ENCODE results near the gene BRSK2.

The BRSK2 gene

DNA sequence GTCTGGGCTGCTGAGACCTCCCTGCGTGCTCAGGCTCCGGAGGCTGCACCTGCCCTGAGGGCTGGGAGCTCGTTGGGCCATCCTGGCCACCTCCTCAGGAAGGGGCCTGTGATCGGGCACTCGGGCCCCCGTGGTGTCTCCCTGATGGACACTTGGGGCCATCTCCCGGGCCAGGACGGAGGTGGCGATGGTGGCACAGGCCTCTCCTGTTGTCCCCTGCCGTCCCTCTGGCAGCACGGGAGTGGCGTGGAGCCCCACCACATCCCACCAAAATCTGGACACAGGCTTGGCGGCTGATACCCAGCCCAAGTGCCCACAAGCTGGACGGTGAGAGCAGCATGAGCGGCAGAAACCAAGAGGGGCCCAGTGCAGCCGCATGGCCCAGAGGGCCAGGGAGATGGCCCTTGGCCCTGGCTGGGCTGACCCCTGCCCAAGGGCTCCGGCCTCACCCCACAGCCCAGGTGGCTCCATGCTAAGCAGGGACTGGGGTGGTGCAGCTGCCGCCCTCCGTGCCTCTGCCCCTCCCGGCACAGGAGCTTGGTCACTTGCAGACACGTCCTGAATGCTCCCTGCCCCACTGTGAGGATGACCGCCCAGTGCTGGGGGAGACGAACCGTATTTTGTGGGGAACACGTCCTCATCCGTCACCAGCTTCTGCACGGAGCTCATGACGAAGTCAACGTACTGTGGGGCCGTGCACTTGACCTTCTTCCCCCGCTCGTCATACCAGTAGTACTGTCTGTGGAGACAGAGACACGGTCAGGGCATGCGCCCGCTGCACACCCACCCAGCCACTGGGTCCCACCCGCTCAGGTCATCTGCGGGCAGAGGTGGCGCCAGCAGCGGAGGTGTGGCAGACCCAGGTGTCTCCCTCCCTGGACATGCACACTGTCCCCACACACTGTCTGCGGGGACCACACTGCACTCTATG is 81.2 kb downstream of the BRSK2 start:
- DNase-seq = no peak

- DNase-seq = no peak
These were observed 82.0 kb downstream of the BRSK2 start for GRCh38 chr11:1471736-1472135.

DNA sequence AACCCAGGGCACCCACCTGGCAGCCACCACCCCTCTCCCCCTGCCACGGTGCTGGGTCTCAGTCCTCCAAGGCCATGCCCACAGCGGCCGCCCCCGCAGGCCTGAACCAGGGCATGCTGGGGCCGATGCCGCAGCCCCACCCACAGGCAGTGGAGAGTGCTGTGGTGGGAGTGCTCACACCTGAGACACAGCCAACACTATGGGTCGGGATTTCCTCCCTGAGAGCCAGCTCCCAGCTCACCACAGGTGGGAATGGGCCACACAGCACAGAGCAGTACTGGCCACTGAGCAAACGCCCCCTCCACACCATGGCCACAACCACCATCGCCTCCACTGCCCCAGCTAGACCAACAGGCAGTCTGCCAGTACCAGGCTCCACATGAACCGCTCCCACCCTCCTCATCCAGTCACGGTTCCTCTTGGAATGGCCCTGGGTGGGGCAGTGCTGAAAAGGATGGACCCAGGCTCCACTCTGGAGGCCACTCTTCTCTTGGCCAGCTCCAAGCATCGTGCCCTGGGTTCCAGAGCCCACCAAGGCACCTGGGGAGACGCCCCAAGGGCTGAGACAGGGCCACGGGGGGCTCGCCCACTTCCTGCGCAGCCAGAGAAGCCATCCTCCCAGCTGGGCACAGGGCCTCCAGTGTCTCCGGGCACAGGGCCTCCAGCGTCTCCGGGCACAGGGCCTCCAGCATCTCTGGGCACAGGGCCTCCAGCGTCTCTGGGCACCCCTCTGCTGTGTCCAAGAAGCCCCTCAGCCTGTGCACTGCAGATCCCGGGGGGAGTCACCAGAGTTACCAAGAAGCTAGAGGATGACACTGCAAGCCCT is 82.7 kb downstream of the BRSK2 start:
- DNase-seq = no peak

- DNase-seq = no peak
These were observed 83.4 kb downstream of the BRSK2 start for GRCh38 chr11:1473011-1473628.

DNA sequence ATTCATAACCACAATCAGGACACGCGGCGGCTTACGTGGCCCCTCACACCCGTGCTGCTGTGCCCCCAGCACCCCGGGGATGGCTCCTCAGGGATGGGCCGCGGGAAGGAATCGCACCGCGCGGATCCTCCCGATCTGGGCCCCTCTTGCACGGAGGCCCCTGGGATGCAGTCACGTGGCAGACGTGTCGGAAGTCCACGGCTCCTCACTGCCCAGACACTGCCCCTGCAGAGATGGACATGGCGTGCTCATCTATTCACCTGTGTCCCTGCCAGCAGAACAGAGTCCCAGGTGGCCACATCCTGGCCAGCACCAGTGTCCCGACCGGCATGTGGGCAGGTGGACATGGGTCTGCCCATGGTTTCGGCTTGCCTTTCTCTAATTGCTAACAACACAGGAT is 84.1 kb downstream of the BRSK2 start:
- DNase-seq = no peak

DNA sequence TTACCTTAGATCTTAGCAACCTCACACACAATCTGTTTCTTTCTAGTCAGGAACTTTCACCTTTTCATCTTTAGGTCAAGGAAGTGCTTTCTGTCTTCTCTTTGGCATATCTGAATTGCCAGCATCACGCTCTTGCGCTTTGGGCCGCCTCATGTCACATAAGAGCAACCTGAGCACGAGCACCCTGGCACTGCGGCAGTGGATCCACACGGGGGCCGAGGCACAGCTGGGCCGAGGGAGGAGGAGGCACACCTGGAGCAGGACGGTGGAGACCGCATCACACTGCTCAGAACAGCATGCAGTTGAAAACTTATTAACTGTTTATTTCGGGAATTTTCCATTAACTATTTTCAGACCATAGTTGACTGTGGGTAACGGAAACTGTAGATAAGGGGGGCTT is 86.1 kb downstream of the BRSK2 start:
- DNase-seq = no peak

GRCh38 chr11:1476940-1477736 is 87.4 kb downstream of the BRSK2 start:
- no peak for DNase-seq

GRCh38 chr11:1478011-1478410 is 88.3 kb downstream of the BRSK2 start:
- no peak for DNase-seq

DNA sequence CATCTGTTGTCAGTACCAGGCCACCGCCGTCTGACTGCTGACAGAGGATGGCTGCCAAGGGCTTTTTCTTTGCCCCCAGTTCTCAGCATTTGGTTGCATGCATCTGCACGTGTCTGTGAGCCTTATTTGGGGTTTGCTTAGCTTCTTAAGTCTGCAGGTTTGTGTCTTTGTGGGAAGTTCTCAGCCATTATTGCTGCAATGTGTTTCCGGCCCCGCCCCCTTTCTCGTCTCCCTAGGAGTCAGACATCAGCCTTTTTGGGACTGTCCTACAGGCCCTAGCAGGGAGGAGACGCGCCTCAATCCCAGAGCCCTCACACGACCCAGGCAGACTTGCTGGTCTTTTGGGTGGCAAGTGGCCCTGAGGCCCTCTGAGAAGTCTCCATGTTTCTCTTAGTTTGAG is 88.8 kb downstream of the BRSK2 start:
- DNase-seq = no peak

DNA sequence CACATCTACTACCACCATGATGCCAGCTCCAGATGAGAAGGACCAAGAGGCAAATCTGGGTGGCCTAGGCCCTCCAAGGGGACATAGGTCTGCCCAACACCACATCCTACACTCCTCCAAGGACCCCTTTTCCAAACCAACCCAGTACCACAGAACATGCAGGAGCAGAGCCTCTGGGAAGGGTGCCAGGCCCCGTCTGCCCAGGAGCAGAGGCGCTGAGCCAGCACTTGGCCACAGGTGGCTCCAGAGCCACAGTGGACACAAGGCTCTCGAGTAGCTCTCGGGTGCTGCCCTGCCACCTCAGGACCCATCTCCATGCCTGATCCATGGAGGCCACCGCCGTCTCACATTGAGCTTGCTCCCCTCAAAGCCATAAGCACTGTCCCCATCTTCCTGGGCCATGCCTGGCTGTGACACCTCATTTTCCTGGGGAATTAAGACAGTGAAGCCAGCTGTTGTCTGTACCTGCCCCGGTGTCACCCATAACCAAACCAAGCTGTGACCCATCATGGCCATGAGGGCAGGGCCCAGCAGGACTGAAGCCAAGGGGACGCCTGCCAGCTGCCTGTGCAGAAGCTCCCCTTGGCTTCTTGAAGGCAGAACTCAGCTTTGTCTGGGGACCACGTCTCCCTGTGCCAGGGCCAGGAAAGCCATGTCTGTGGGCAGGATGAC is 89.4 kb downstream of the BRSK2 start:
- DNase-seq = no peak

- DNase-seq = no peak
These were observed 90.0 kb downstream of the BRSK2 start for GRCh38 chr11:1479678-1480118.

DNA sequence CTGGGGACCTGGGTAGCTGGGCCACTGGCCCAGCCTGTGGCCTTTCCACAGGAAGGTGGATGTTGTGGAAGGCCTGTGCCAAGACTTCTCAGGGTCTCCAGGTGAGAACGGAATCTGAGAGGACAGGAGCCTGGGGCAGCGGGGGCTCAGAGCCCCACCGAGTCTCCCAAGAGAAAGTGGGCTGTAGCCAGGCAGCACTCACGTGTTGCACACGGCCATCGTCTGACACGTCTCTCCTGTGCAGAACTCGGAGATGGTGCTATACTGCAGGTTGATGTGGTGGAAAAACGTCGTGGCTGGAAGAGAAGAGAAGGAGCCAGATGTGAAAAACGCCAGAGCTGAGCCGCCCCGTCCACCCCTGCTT is 90.4 kb downstream of the BRSK2 start:
- no peak for DNase-seq

DNA sequence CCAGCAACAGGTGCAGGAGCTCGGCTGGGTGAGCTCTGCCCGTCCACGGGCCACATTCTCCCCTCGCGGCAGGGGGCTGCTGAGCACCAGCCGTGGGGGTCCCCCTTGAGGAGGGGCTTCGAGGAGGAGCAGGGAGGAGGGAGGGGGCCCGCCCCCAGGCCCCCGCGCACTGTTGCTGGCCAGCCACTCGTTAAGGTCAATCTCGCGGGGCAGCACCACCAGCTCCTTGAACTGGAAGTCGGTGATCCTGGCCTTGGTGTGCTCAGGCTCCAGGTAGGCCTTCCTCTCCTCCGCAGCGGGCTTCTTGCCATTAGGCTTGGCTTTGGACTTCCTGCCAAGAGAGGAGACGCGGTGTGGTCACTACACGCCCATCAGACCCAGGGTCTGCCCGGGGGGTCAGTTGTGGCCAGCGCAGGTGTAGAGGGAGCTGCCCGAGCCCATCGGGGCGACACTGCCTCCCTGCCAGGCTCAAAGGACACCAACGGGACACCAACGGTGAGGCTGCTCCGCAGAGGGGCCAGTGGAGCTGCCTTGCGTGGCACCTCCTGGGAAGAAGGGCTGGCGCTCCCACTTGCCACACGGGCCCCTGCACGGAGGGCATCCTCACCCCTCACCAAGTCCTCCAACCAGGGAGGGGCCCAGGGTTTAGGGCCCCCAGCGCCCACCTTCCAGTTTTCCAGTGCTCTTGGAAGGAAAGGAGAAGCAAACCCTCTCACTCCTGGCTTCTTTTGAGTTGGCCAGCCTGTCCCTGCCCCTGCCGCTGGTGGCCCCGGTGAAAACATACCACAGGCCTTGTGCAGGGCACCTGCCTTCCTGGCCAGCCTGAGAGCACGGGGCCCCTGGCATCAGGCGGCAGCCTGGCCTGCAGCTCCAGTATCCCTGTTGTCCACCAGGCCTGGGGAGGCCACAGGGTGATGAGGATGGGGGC is 91.1 kb downstream of the BRSK2 start:
- DNase-seq = no peak

- DNase-seq = no peak
These were observed 91.7 kb downstream of the BRSK2 start for GRCh38 chr11:1481483-1481825.

DNA sequence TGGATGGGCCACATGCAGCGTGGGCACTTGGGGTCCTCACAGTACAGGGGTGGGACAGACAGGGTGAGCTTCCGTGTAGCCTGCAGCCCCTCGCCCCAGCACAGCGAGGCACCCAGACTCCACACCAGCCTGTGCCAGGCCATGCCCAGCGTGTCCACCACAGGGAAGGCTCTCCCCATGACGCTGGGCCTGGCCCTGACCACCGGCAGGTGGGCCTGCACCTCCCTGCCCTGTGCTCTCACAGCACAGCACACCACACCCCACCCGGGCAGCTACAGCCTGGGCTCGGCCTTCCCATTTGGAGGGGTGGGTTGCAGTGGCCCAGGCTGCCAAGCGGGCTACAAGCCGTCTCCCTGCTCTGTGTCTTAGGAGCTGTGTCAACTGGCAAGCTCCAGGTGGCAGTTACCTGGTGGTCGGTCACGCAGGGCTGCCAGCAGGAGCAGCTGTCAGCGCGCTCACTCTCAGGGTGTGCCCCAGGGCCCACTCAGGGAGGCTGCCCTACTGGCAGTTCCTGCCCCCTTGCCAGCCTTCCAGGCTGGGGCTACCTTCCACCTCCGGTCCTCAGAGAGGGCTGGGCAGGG is 92.2 kb downstream of the BRSK2 start:
- DNase-seq = no peak

- no peak for DNase-seq
These were observed 93.1 kb downstream of the BRSK2 start for GRCh38 chr11:1482581-1483444.

DNA sequence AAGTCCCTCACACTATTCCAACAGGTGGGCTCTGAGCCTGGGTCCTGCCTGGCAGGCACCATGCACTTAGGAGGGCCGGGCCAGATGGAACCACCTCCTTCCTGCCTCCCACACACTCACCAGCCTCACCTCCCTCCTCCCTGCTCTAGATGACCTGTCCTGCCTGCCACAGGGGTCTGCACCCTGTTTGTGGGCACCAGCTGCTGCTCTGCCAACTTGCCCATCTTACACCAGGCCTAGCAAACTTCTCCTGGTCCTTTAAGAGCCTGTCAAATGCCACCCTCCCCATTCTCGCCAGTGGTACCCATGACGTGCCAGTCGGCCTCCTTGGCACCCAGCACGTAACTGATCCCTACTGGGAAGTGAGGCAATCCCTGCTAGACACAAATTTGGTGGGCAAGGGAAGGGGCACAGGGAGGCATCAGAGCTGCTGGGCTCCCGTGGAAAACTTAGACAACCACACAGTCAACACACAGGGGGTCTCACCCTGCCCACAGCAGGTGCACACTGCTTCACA is 93.8 kb downstream of the BRSK2 start:
- DNase-seq = no peak

DNA sequence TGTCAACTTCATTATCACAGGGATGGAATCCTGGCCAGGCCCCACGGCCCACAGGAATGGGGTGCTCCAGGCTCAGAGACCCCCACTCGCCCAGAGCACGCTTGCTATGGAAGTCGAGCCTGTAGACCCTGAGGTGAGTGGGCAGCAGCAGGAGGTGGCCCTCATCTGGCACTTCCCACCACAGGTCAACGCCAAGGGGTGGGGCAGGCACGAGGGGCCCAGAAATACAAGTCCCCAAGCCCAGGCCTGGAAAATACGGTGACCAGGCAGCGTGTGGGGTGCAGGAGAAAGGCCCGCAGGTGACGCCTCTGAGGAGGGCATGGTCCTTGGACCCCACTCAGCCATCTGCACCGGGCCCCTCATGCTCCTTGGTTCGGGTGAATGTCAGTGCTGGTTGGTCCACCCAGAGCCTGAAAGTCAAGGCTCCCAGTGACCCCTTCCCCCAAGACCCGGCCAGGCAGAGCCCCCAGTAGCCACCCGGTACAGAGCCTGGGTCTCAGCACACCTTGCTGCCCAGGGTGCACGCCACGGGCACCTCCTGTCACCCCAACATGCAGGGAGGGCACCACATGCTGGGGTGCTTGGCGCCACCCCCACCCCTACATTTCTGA is 94.4 kb downstream of the BRSK2 start:
- no peak for DNase-seq
